ENCODE data around the gene NRN1. TPM values are rescaled to one million over a fixed set of nuclear protein-coding genes. Genes with fewer than 3 reads are reported as not detected.

Gene NRN1
- polyA plus RNA-seq, 1 of the 3 experiments (the other 2 are of a cell fraction): 8.9 TPM

DNA sequence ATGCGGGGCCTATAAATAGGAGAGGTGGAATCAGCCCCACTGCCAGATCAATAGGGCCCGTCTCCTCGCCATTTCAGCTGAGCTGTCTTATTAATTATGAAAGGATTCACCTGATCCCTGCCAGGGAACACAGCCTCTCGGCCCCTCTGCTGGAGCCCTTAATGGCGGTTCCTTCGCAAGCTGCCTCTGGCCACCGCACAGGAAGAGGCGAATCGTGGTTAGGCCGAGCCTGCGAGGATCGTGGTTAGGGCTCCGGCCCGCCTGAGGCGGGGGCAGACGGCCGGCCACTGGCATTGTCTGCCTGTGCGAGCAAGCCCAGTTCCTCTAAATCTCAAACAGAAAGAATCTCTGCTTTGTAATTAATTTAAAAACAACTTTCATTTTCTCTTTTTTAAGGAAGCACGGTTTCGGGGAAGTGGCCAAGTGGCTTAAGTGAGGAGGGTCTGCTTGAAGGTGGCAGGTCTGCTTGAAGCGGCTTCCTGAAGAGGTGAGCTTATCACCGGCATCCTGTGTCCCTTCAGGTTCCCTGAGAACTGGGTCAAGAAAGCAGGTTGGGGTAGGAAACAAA, 9.2 kb downstream of the NRN1 start:
- peak overlapping the region; percentile 12 to 27 for H3K4me3 ChIP-seq (ENCODE audit: low read depth in 2 of 2, low read length in 1 of 2)
- H3K4me2 ChIP-seq: peak overlapping the region; percentile 79
- no peaks in the 10 kb centered on the region for H3K9me3 ChIP-seq
- no peak overlapping the region; a peak in 1 of 4 replicates for H3K27ac ChIP-seq (ENCODE audit: low read depth in 2 of 2, low read length in 1 of 2)
- peaks cover 60% of the 10 kb centered on the region for H3K27me3 ChIP-seq (ENCODE audit: insufficient read depth)
- no peaks in the 10 kb centered on the region for H3K9me2 ChIP-seq
- H3F3A ChIP-seq (replicated peaks; ENCODE audit: insufficient read depth): no peaks in the 10 kb centered on the region
- H3K4me1 ChIP-seq (ENCODE audit: control insufficient read depth in 1 of 2, insufficient read depth in 2 of 2, low read depth in 1 of 2, low read length in 1 of 2): peaks cover 0 to 13% of the 10 kb centered on the region in 2 experiments; a peak in 1 of 4 replicates
- H4K20me1 ChIP-seq (ENCODE audit: insufficient read depth): no peaks in the 10 kb centered on the region
- ChIA-PET CTCF (interaction anchor here (0.8 to 1.7 kb wide), 4 partner anchors 8 to 231 kb away, joined by 3 read pairs; partner anchors contain the start of gene NRN1), POLR2A (interaction anchor here (0.9 kb wide), 1 partner anchor 10 kb away, joined by 3 read pairs; no protein-coding TSS in a partner anchor)
- TF ChIP-seq FOSL2 (IDR thresholded peaks at IDR 0.05; ENCODE audit: borderline replicate concordance, low read depth): no peak
- TF ChIP-seq RCOR1 (IDR thresholded peaks at IDR 0.05; ENCODE audit: low read length): no peak
- TF ChIP-seq YY1 (IDR thresholded peaks at IDR 0.05; ENCODE audit: low read depth): no peak
- TF ChIP-seq MXI1 (IDR thresholded peaks at IDR 0.05; ENCODE audit: low read depth, low read length): no peak
- TF ChIP-seq POLR2AphosphoS5 (IDR thresholded peaks at IDR 0.05; ENCODE audit: low read depth, low read length): no peak
- TF ChIP-seq SMC3 (IDR thresholded peaks at IDR 0.05; ENCODE audit: low read depth, low read length): no peak
- TF ChIP-seq NFIC (IDR thresholded peaks at IDR 0.05; ENCODE audit: borderline replicate concordance): no peak
- TF ChIP-seq ELF1 (IDR thresholded peaks at IDR 0.05): no peak
- TF ChIP-seq, protein P1, sequence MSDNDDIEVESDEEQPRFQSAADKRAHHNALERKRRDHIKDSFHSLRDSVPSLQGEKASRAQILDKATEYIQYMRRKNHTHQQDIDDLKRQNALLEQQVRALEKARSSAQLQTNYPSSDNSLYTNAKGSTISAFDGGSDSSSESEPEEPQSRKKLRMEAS (IDR thresholded peaks at IDR 0.05; ENCODE audit: low read depth): no peak
- TF ChIP-seq TEAD4 (IDR thresholded peaks at IDR 0.05; ENCODE audit: borderline replicate concordance, insufficient read depth): no peak
- TF ChIP-seq SIN3A (IDR thresholded peaks at IDR 0.05; ENCODE audit: borderline replicate concordance, low read depth, low read length): no peak
- TF ChIP-seq, protein P2, sequence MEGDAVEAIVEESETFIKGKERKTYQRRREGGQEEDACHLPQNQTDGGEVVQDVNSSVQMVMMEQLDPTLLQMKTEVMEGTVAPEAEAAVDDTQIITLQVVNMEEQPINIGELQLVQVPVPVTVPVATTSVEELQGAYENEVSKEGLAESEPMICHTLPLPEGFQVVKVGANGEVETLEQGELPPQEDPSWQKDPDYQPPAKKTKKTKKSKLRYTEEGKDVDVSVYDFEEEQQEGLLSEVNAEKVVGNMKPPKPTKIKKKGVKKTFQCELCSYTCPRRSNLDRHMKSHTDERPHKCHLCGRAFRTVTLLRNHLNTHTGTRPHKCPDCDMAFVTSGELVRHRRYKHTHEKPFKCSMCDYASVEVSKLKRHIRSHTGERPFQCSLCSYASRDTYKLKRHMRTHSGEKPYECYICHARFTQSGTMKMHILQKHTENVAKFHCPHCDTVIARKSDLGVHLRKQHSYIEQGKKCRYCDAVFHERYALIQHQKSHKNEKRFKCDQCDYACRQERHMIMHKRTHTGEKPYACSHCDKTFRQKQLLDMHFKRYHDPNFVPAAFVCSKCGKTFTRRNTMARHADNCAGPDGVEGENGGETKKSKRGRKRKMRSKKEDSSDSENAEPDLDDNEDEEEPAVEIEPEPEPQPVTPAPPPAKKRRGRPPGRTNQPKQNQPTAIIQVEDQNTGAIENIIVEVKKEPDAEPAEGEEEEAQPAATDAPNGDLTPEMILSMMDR (IDR thresholded peaks at IDR 0.05): no peak
- TF ChIP-seq CHD2 (IDR thresholded peaks at IDR 0.05; ENCODE audit: low read length, partially characterized antibody): no peak
- no peak for TF ChIP-seq NRF1 (IDR thresholded peaks at IDR 0.05; ENCODE audit: low read depth, low read length)
- no peak for TF ChIP-seq RXRA (IDR thresholded peaks at IDR 0.05; ENCODE audit: borderline replicate concordance, low read depth)
- peak; percentile 52 for DNase-seq
- H3K9ac ChIP-seq: no peak overlapping the region
- WGBS (ENCODE audit: low lambda C conversion rate): 38% methylated on average over 21 of the region's 22 CpGs
- no peaks in the 10 kb centered on the region for H3K79me2 ChIP-seq (ENCODE audit: insufficient read depth)
- no peaks in the 10 kb centered on the region for H3K36me3 ChIP-seq (replicated peaks in 1 of 2; ENCODE audit: control insufficient read depth in 1 of 2, insufficient read depth in 2 of 2, low read length in 1 of 2)
- H2AFZ ChIP-seq (ENCODE audit: low read depth): 0 out of 2 replicates have a peak overlapping the region, but pooled peaks have one; percentile 45

All from SK-N-SH (cell line).